Measurements from ENCODE around the gene KLK14. TPM values are rescaled to one million over a fixed set of nuclear protein-coding genes. Genes with fewer than 3 reads are reported as not detected.

KLK14 gene, protein sequence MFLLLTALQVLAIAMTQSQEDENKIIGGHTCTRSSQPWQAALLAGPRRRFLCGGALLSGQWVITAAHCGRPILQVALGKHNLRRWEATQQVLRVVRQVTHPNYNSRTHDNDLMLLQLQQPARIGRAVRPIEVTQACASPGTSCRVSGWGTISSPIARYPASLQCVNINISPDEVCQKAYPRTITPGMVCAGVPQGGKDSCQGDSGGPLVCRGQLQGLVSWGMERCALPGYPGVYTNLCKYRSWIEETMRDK
- not detected in 2 replicates for total RNA-seq

DNA sequence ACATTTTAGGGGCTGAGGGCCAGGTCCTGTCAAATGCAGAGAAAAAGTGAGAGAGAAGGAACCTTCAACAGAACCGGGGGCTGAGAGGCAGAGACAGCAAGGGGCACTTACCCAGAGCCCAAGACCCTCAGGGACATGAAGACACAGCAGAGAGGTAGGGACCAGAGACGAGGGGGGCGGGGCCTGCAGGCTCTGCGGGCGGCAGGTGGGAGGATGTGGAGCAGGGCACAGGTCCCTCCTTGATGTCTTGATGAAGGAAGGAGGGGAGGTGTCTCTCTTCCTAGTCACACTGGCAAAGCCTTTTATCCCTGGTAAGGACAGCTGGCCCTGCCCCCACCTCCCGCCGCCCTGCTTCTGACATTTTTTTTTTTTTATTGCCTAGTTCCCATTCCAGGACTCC, at the start of gene KLK14:
Gene KLK14, minus strand, starts transcription at position 277 of the 400 bp plus-strand sequence. Its CDS starts 273 bp downstream, at position 4.

DNA sequence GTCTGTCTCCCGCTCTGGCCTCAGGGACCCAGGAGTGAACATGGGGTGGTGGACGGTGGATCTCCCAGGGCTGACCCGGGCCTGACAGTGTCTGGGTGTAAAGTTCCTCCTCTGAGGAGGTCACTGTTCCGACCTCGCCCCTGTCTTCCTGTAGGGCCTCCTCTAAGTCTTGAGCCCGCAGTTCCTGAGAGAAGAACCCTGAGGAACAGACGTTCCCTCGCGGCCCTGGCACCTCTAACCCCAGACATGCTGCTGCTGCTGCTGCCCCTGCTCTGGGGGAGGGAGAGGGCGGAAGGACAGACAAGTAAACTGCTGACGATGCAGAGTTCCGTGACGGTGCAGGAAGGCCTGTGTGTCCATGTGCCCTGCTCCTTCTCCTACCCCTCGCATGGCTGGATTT, 42.0 kb upstream of the KLK14 start, which contains the start of gene SIGLEC9:
Gene SIGLEC9, plus strand, starts transcription at position 178 of the 400 bp plus-strand sequence. Its CDS starts 69 bp downstream, at position 247.

DNA sequence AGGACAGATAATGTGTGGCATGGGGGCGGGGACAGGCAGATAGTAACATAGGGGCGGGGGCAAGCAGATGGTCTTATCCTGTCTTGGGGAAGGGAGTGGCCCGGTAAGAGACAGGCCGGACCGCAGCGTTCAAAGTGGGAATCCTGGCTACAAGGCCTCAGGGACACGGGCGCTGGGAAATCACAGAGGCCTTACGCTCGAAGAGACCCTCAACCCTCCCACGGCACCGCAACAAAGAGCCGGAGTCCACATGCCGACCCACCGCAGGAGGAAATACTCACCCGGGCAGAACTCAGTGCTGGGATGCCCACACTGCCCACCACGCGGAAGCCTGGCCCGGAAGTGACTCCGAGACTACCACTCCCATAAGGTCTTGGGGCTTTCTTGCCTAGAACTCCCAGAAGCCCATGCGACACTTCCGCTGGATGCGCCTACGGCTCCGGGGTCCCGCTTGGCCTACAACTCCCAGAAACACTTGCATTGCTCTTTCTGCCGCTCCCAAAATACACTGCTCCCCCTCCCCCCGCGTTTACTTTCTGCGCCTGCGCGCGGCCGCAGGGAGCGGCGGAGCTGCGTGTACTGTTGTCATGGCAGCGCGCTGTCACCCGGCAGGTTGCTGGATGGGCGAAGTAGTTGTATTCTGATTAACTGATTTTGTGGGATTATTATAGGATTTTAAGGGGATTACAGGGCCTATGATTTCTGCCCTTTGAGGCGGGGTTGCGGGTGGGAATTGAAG, 25.5 kb upstream of the KLK14 start, which contains the start of gene CTU1:
Gene CTU1, minus strand, starts transcription at position 344 of the 739 bp plus-strand sequence. CDS start 3,840 bp downstream, outside the sequence.

DNA sequence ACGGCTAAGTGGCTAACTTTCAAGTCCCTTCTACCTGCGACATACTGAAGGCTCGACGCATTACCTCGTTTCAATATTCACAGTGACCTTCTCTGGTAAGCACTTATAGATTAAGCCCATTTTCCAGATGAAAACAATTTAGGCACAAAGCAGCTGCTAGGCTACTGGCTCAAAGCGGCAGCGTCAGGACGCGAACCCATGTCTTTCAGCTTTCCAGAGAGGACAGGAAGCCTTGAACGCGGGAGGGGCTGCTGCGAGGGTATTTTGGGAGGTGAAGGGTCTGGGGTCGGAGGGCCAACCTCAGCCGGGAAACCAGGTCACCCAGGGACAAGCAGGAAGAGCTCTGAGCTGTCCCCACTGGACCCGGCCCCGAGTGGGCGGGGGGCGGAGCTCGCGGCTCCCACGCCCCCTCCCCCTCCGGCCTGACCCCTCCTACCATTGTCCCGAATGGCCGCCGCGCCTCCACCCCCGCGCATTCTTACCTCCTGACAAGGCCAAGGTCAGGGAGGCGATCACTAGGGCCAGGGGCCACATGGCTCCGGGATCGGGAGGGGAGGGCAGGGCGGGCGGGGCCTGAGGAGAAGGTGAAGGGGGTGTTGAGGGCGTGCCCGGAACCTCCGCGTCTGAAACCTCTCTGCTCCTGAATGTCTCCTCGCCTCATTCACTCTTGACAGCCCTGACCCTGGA, 18.0 kb downstream of the KLK14 start, which contains the start of gene KLK13:
Gene KLK13, minus strand, starts transcription at position 559 of the 687 bp plus-strand sequence. Its CDS starts 25 bp downstream, at position 534.

DNA sequence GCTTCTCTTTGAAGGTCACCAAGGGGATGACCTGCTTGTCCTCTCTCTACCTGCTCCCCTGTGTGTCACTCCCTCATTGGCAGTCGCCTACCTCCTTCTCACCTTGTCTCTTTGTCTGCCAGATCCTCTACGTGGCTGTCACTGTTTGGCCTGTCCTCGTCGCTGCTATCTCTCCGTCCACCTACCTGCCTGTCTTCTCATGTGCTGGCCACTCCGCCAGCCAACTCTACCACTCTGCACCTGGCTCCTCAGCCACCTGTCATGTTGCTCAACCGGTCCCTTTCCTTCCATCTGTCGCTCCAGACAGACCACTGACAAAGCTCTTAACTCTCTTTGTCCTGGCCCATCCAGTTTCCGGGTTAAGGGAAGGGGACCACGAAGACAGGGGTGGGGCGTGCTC, 48.0 kb downstream of the KLK14 start, which contains the start of gene KLK12:
Gene KLK12, minus strand, starts transcription at position 299 of the 400 bp plus-strand sequence. CDS start 381 bp downstream, outside the sequence.

Other genes starting within 250 kb of the KLK14 start
- gene KLK15, start 249.3 kb downstream of the KLK14 start, total RNA-seq: not detected in 2 replicates
- not detected in 2 replicates for gene KLK3, start 228.0 kb downstream of the KLK14 start, total RNA-seq
- gene KLK2, start 209.4 kb downstream of the KLK14 start, total RNA-seq: not detected in 2 replicates
- not detected in 2 replicates for gene KLK4, start 171.5 kb downstream of the KLK14 start, total RNA-seq
- gene KLK5, start 129.8 kb downstream of the KLK14 start, total RNA-seq: not detected in 2 replicates
- gene KLK6, start 113.3 kb downstream of the KLK14 start, total RNA-seq: not detected in 2 replicates
- gene KLK7, start 99.0 kb downstream of the KLK14 start, total RNA-seq: not detected in 2 replicates
- gene KLK8, start 81.3 kb downstream of the KLK14 start, total RNA-seq: not detected in 2 replicates
- not detected in 2 replicates for gene KLK10, start 63.2 kb downstream of the KLK14 start, total RNA-seq
- gene KLK11, start 56.3 kb downstream of the KLK14 start, total RNA-seq: not detected in 2 replicates
- not detected in 2 replicates for gene KLK12, start 47.9 kb downstream of the KLK14 start, total RNA-seq
- gene KLK13, start 17.8 kb downstream of the KLK14 start, total RNA-seq: not detected in 2 replicates
- gene CTU1, start 25.5 kb upstream of the KLK14 start, total RNA-seq: 3.7 and 5.0 TPM in 2 replicates
- gene SIGLEC9, start 42.0 kb upstream of the KLK14 start, total RNA-seq: 0.11 and 0.34 TPM in 2 replicates
- gene SIGLEC7, start 59.4 kb upstream of the KLK14 start, total RNA-seq: not detected in 2 replicates
- gene CD33, start 142.2 kb upstream of the KLK14 start, total RNA-seq: not detected in 2 replicates
- not detected in 2 replicates for gene SIGLECL1, start 168.2 kb upstream of the KLK14 start, total RNA-seq
- gene IGLON5, start 228.8 kb upstream of the KLK14 start, total RNA-seq: not detected in 2 replicates

Measured in dermis lymphatic vessel endothelial cell (primary cell).